ENCODE measurements around the gene SAPCD1. TPM values are rescaled to one million over a fixed set of nuclear protein-coding genes. Genes with fewer than 3 reads are reported as not detected.

The SAPCD1 gene
- total RNA-seq, 2 donors from 2014 or later, result 1.9 to 15.7 TPM

- no peaks in the 10 kb centered on the region for H3K9me3 ChIP-seq
- TF ChIP-seq POLR2A (IDR thresholded peaks at IDR 0.05), result peak; percentile 69
- peak in 1 of 4 experiments; percentile 18 for TF ChIP-seq CTCF (IDR thresholded peaks at IDR 0.05)
- peak; percentile 68 for TF ChIP-seq POLR2AphosphoS5 (IDR thresholded peaks at IDR 0.05)
- H3K27ac ChIP-seq, result peak overlapping the region; percentile 98 to 99
- DNase-seq (ENCODE audit: low spot score), result peak; percentile 82
- peak overlapping the region; percentile 83 to 88 for H3K4me3 ChIP-seq
- intact Hi-C loops (cut with DNase I), result loop anchor here (2.0 to 5.0 kb wide), 3 partner anchors 27 to 167 kb away; partner anchors contain the start of genes ABHD16A, EHMT2 and LY6G5C
- H3K36me3 ChIP-seq, result peaks cover 4 to 14% of the 10 kb centered on the region in 2 donors
- H3K27me3 ChIP-seq (replicated peaks; ENCODE audit: insufficient read depth), result no peaks in the 10 kb centered on the region
- H3K4me1 ChIP-seq (replicated peaks), result peaks cover 10% of the 10 kb centered on the region
- 1% methylated on average over 46 of the region's 46 CpGs for WGBS
These were observed 32.4 kb upstream of the SAPCD1 start for GRCh38 chr6:31729979-31730630.

- no peak overlapping the region for H3K4me3 ChIP-seq
- WGBS, result 88% methylated on average over 11 of the region's 11 CpGs
- H3K4me1 ChIP-seq (replicated peaks), result peaks cover 10% of the 10 kb centered on the region
- no peaks in the 10 kb centered on the region for H3K27me3 ChIP-seq (replicated peaks; ENCODE audit: insufficient read depth)
- no peak for TF ChIP-seq POLR2A (IDR thresholded peaks at IDR 0.05)
- TF ChIP-seq CTCF (IDR thresholded peaks at IDR 0.05), result no peak
- TF ChIP-seq POLR2AphosphoS5 (IDR thresholded peaks at IDR 0.05), result no peak
- peaks cover 4 to 14% of the 10 kb centered on the region in 2 donors for H3K36me3 ChIP-seq
- H3K9me3 ChIP-seq, result no peaks in the 10 kb centered on the region
- intact Hi-C loops (cut with DNase I), result no loop called here
- no peak for DNase-seq (ENCODE audit: low spot score)
- H3K27ac ChIP-seq, result peak overlapping the region; percentile 98 to 99
These were observed 31.8 kb upstream of the SAPCD1 start for GRCh38 chr6:31730631-31731086.

GRCh38 chr6:31732029-31732428 lies 30.4 kb upstream of the SAPCD1 start:
- Histone ChIP-seq H3K9me3 (no peaks in the 10 kb centered on the region), H3K4me3 (no peak overlapping the region), H3K4me1 (replicated peaks) (peaks cover 16% of the 10 kb centered on the region), H3K36me3 (peaks cover 4 to 14% of the 10 kb centered on the region in 2 donors), H3K27me3 (replicated peaks; ENCODE audit: insufficient read depth) (no peaks in the 10 kb centered on the region), H3K27ac (peak overlapping the region in 1 of 2 donors; percentile 2)
- TF ChIP-seq POLR2AphosphoS5 (IDR thresholded peaks at IDR 0.05) (no peak), CTCF (IDR thresholded peaks at IDR 0.05) (no peak), POLR2A (IDR thresholded peaks at IDR 0.05) (no peak)
- no peak for DNase-seq (ENCODE audit: low spot score)
- WGBS, result 71% methylated on average over 3 of the region's 3 CpGs
- intact Hi-C loops (cut with DNase I), result no loop called here

- Histone ChIP-seq H3K36me3 (peaks cover 4 to 14% of the 10 kb centered on the region in 2 donors), H3K27ac (peak overlapping the region; percentile 94 to 98), H3K4me1 (replicated peaks) (peaks cover 13% of the 10 kb centered on the region), H3K27me3 (replicated peaks; ENCODE audit: insufficient read depth) (no peaks in the 10 kb centered on the region), H3K9me3 (no peaks in the 10 kb centered on the region), H3K4me3 (peak overlapping the region in 1 of 2 donors; percentile 78)
- WGBS, result 76% methylated on average over 4 of the region's 4 CpGs
- intact Hi-C loops (cut with DNase I), result no loop called here
- DNase-seq (ENCODE audit: low spot score), result no peak
- TF ChIP-seq CTCF (IDR thresholded peaks at IDR 0.05), result no peak
- TF ChIP-seq POLR2A (IDR thresholded peaks at IDR 0.05), result no peak
- TF ChIP-seq POLR2AphosphoS5 (IDR thresholded peaks at IDR 0.05), result no peak
These were observed 28.7 kb upstream of the SAPCD1 start for GRCh38 chr6:31733734-31734133.
